Stimulated activated CD8-positive, alpha-beta memory T cell treated with anti-CD3 and anti-CD28 coated beads, Interleukin-15, amount 100 ng/mL, for 1 hour (primary cell): ENCODE results near the gene RPA4.
"Not testable (repeated sequence)": the region's sequence is repeated elsewhere in the genome, so short reads cannot be mapped to it uniquely, and the experiment has no call there.

Experiments used
- DNase-seq: peaks from one replicate; pipeline ENCODE4 v3.0.0-alpha.2; 2020; ENCODE audit warnings: low read depth

RPA4 gene, protein sequence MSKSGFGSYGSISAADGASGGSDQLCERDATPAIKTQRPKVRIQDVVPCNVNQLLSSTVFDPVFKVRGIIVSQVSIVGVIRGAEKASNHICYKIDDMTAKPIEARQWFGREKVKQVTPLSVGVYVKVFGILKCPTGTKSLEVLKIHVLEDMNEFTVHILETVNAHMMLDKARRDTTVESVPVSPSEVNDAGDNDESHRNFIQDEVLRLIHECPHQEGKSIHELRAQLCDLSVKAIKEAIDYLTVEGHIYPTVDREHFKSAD

GRCh38 chrX:96883608-96884007 lies at the start of gene RPA4:
TSS of gene RPA4 (plus strand) at chrX:96883908. CDS start at chrX:96884311, 403 bp downstream.
- DNase-seq: no peak

- DNase-seq: no peak
Observed at GRCh38 chrX:96834137-96834536, 49.6 kb upstream of the RPA4 start.

GRCh38 chrX:96835660-96836289 lies 47.9 kb upstream of the RPA4 start:
- DNase-seq: no peak

GRCh38 chrX:96837808-96838207 lies 45.9 kb upstream of the RPA4 start:
- no peak for DNase-seq

DNA sequence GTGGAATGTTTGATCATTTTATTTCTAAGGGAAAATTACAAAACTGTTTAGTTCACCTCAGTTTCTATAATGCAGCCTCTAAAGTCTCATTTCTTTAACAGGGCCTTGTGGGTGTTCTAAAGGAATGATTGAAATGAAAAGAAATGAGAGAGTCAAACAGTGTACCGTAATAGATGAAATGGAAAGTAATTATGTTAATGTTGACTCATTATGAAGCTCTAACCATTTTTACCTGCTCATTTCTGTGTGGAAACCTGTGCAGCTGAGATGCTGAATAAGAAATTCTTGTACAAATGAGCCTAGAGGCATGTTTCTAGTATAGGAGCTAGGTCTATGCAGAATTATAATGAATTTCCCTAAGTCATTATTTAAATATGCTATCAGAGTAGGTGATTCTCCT lies 45.2 kb upstream of the RPA4 start:
- DNase-seq: no peak

- no peak for DNase-seq
Observed at GRCh38 chrX:96841325-96841724, 42.4 kb upstream of the RPA4 start.

- not testable (repeated sequence) for DNase-seq
Observed at GRCh38 chrX:96841866-96842265, 41.8 kb upstream of the RPA4 start.

GRCh38 chrX:96843566-96843965 lies 40.1 kb upstream of the RPA4 start:
- DNase-seq: no peak

DNA sequence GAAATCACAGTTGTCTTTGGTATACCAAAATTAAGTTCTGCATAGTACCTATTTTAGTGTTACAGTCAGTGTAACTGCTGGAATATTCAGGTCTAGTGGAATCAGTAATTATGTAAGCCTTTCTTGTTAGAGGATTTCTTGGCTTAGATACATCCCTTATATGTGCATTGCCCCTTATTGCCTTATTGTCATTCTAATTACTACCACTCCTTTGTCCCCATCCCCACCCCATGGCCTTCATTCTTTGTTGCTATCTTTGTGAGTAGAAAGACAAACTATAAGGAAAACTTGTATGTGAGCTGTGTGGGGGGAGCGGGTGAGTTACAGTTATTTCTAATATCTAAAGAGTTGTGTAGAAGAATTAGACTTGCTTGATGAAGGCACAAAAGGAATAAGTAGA lies 36.9 kb upstream of the RPA4 start:
- DNase-seq: no peak

- DNase-seq: not testable (repeated sequence)
Observed at GRCh38 chrX:96859422-96859821, 24.3 kb upstream of the RPA4 start.

- DNase-seq: no peak
Observed at GRCh38 chrX:96861218-96861617, 22.5 kb upstream of the RPA4 start.

DNA sequence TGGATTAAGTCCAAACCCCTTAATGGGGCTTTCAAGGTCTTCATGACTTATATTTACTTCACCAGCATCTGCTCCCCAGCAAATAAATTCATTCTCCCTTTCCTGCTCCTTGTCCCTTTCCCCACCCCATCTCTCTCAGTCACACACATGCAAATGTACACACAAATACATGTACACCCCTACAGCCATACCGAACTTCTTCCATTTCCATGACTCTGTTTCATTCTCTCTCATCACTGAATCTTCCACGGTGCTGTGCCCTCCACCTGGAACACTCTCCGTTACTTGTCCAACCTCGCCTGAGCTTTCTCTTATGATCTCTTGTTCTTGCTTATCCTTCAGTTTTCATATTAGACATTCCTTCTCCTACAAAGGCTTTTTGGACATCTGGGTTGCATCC lies 22.0 kb upstream of the RPA4 start:
- DNase-seq: no peak

- no peak for DNase-seq
Observed at GRCh38 chrX:96884027-96884426, 319 bp downstream of the RPA4 start.

DNA sequence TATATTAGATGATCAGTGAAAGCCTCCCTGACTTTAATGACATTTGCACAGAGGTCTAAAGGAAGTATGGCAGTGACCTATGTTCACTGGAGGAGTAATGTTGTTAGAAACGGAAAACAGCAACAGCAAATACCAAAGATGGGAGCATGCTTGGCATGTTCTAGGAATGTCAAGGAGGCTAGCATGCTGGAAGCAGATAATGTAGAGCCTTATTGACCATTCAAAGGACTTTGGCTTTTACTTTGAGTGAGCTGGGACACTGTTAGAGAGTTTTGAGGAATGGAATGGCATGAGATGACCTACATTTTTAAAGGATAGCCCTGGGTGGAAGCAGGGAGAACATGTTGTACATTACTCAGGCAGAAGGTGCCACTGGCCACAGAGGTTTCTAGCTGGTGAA lies 6.0 kb downstream of the RPA4 start:
- DNase-seq: no peak

- no peak for DNase-seq
Observed at GRCh38 chrX:96906741-96907140, 23.0 kb downstream of the RPA4 start.

DNA sequence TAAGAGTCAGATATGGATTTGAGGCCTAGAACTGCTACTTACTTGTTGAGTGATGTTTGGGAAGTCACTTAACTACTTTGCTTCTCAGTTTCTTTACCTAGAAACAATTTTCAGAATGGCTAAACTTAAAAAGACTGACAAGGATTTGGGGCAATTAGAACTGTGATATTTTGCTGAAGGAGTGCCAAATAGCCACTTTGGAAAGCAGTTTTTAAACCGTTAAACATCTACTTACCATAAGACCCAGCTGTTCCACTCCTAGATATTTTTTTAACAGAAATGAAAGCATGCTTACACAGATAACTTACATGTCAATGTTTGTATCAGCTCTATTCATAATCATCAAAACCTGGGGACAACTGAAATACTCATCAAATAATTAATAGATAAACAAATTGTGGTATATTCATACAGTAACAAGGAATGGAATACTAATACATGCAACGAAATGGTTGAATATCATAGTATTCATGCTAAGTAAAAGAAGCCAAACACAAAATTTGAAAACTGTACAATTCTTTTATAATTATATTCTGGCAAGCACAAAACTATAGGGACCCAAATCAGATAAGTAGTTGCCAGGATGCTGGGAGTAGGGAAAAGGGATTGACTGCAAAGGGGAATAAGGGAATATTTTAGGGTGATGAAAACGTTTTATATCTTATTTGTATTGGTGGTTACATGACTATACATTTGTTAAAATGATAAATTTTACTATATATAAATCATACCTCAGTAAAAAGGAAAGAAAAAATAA lies 24.0 kb downstream of the RPA4 start:
- no peak for DNase-seq

DNA sequence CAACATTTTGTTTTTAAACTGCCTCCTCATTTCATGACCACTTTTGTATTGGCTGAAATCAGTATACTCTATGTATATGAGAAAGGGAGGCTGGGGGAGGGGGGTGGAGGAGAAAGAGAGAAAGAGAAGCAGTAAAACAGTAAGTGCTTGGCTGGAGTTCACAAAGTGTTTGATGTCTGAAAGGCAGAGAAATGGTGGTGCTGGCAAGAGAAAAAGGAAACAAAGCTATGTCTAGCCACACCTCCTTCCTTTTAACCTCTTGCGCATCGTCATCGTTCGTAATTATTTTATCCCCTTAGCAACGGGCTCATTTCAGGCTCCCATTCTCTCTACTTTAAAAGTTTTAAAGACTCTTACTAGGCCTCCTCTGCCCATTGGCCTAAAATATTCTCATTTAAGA lies 25.6 kb downstream of the RPA4 start:
- DNase-seq: no peak

GRCh38 chrX:96918864-96919263 lies 35.2 kb downstream of the RPA4 start:
- DNase-seq: no peak

DNA sequence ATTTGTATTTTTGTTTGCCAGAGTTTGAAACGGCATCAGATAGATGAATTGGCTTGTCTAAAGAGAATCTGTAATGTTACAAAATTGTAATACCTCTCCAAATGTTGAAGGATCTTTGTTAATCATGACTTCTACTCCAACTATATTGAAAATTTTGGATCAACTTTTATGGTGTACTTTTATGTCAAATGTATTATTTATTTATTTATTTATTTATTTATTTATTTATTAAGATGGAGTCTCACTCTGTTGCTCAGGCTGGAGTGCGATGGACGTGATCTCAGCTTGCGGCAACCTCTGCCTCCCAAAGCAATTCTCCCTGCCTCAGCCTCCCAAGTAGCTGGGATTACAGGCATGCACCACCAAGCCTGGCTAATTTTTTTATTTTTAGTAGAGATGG lies 36.0 kb downstream of the RPA4 start:
- DNase-seq: no peak

DNA sequence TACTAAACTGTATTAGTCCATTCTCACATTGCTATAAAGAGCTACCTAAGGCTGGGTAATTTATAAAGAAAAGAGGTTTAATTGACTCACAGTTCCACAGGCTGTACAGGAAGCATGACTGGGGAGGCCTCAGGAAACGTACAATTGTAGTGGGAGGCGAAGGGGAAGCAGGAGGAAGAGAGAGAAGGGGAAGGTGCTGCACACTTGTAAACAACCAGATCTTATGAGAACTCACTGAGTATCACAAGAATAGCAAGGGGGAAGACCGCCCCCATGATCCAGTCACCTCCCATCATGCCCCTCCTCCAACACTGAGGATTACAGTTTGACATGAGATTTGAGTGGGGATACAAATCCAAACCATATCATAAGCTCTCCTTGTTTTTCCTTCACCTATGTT lies 40.9 kb downstream of the RPA4 start:
- DNase-seq: no peak

GRCh38 chrX:96929036-96929435 lies 45.3 kb downstream of the RPA4 start:
- no peak for DNase-seq
